NB4 (cell line): ENCODE data around the gene CKAP5.

Experiments
- DNase-seq: peaks from one replicate; pipeline ENCODE4 v3.0.0; 2010; ENCODE audit warnings: low read depth
- H3K4me3 ChIP-seq: one replicate; pipeline ENCODE4 v1.5.1; 2011; ENCODE audit warnings: mild to moderate bottlenecking, low read depth, low read length, moderate library complexity
- CTCF ChIP-seq: IDR thresholded peaks from one replicate; pipeline ENCODE4 v1.5.1; 2012; ENCODE audit warnings: low read depth, low read length
- MAX ChIP-seq: IDR thresholded peaks from 2 replicates; pipeline ENCODE4 v1.6.1; 2011; ENCODE audit warnings: low read depth, low read length
- MYC ChIP-seq: IDR thresholded peaks from 2 replicates; pipeline ENCODE4 v1.6.1; 2011; ENCODE audit warnings: low read depth, low read length
- POLR2A ChIP-seq: IDR thresholded peaks from 2 replicates; pipeline ENCODE4 v1.6.1; 2011; ENCODE audit warnings: mild to moderate bottlenecking; ENCODE audit not compliant: insufficient read length; ENCODE audit errors: extremely low read depth

The CKAP5 gene

GRCh38 chr11:46723359-46723680, 122.8 kb downstream of the CKAP5 start:
- no peak overlapping the region for H3K4me3 ChIP-seq
- TF ChIP-seq MYC (no peak), MAX (no peak), CTCF (no peak), POLR2A (no peak)
- DNase-seq = no peak

- no peak for TF ChIP-seq POLR2A
- TF ChIP-seq MAX = no peak
- no peak for TF ChIP-seq CTCF
- TF ChIP-seq MYC = no peak
- DNase-seq = peak; percentile 18
- no peak overlapping the region for H3K4me3 ChIP-seq
Observed at GRCh38 chr11:46722566-46723358, 123.3 kb downstream of the CKAP5 start.

- H3K4me3 ChIP-seq = no peak overlapping the region
- TF ChIP-seq MYC = no peak
- TF ChIP-seq CTCF = no peak
- no peak for TF ChIP-seq MAX
- TF ChIP-seq POLR2A = no peak
Observed at GRCh38 chr11:46721286-46721685, 124.8 kb downstream of the CKAP5 start.

GRCh38 chr11:46719543-46720218, 126.4 kb downstream of the CKAP5 start:
- H3K4me3 ChIP-seq = no peak overlapping the region
- TF ChIP-seq MAX = no peak
- no peak for TF ChIP-seq MYC
- TF ChIP-seq POLR2A = no peak
- TF ChIP-seq CTCF = no peak
- DNase-seq = no peak

More at GRCh38 chr11:46721286-46721685, 124.8 kb downstream of the CKAP5 start:
- DNase-seq = no peak

GRCh38 chr11:46719048-46719542, 127.0 kb downstream of the CKAP5 start, which contains the start of gene F2:
Gene F2 (plus strand): TSS chr11:46719213. CDS start chr11:46719236, 23 bp downstream.
- TF ChIP-seq POLR2A (no peak), MAX (no peak), MYC (no peak), CTCF (no peak)

More at GRCh38 chr11:46719048-46719542, 127.0 kb downstream of the CKAP5 start, which contains the start of gene F2:
- DNase-seq = no peak
- no peak within 1 kb of the TSS for H3K4me3 ChIP-seq
